CD4-positive, alpha-beta T cell treated with Interleukin-15 for 4 hours (primary cell): ENCODE measurements around the gene TIMP2.

Experiments used
- DNase-seq: peaks from one replicate; pipeline ENCODE4 v3.0.0-alpha.2; 2020; ENCODE audit warnings: low spot score

TIMP2 gene

GRCh38 chr17:78817123-78817522 is 108.1 kb downstream of the TIMP2 start:
- DNase-seq, result peak; percentile 88

- DNase-seq, result no peak
Measured at GRCh38 chr17:78815696-78816095, 109.5 kb downstream of the TIMP2 start.

GRCh38 chr17:78812855-78813254 is 112.3 kb downstream of the TIMP2 start:
- DNase-seq, result no peak

- DNase-seq, result no peak
Measured at GRCh38 chr17:78808163-78808562, 117.0 kb downstream of the TIMP2 start.

GRCh38 chr17:78806451-78806850 is 118.7 kb downstream of the TIMP2 start:
- DNase-seq, result peak; percentile 59

- DNase-seq, result peak; percentile 83
Measured at GRCh38 chr17:78805301-78805700, 119.9 kb downstream of the TIMP2 start.

GRCh38 chr17:78804777-78805176 is 120.4 kb downstream of the TIMP2 start:
- no peak for DNase-seq

GRCh38 chr17:78803186-78803845 is 121.9 kb downstream of the TIMP2 start:
- no peak for DNase-seq
